Measurements from ENCODE around the gene UGT2B7. TPM values are rescaled to one million over a fixed set of nuclear protein-coding genes. Genes with fewer than 3 reads are reported as not detected.
"Not testable (repeated sequence)": the region's sequence is repeated elsewhere in the genome, so short reads cannot be mapped to it uniquely, and the experiment has no call there.

The UGT2B7 gene
- total RNA-seq, 1 donor: not detected

GRCh38 chr4:69104719-69105275 is 8.5 kb downstream of the UGT2B7 start:
- no peaks in the 10 kb centered on the region for H3K9me3 ChIP-seq (ENCODE audit: low read depth, low read length)
- H3K4me3 ChIP-seq (ENCODE audit: low read length): no peak overlapping the region
- H3K27me3 ChIP-seq (ENCODE audit: insufficient read depth, low read length): no peaks in the 10 kb centered on the region
- H3K4me1 ChIP-seq (ENCODE audit: insufficient read depth, low read length): no peaks in the 10 kb centered on the region

GRCh38 chr4:69115151-69115850 is 19.0 kb downstream of the UGT2B7 start:
- H3K27me3 ChIP-seq (ENCODE audit: insufficient read depth, low read length); H3K4me3 ChIP-seq (ENCODE audit: low read length); H3K9me3 ChIP-seq (ENCODE audit: low read depth, low read length); H3K4me1 ChIP-seq (ENCODE audit: insufficient read depth, low read length): not testable (repeated sequence)

GRCh38 chr4:69115851-69116213 is 19.6 kb downstream of the UGT2B7 start:
- Histone ChIP-seq H3K27me3 (ENCODE audit: insufficient read depth, low read length) (no peaks in the 10 kb centered on the region), H3K4me1 (ENCODE audit: insufficient read depth, low read length) (no peaks in the 10 kb centered on the region), H3K4me3 (ENCODE audit: low read length) (no peak overlapping the region), H3K9me3 (ENCODE audit: low read depth, low read length) (no peaks in the 10 kb centered on the region)

- no peaks in the 10 kb centered on the region for H3K27me3 ChIP-seq (ENCODE audit: insufficient read depth, low read length)
- H3K4me3 ChIP-seq (ENCODE audit: low read length): no peak overlapping the region
- H3K9me3 ChIP-seq (ENCODE audit: low read depth, low read length): no peaks in the 10 kb centered on the region
- no peaks in the 10 kb centered on the region for H3K4me1 ChIP-seq (ENCODE audit: insufficient read depth, low read length)
Measured at GRCh38 chr4:69116645-69117321, 20.5 kb downstream of the UGT2B7 start.

- H3K4me1 ChIP-seq (ENCODE audit: insufficient read depth, low read length): no peaks in the 10 kb centered on the region
Measured at GRCh38 chr4:69120870-69121269, 24.6 kb downstream of the UGT2B7 start.

GRCh38 chr4:69122476-69122875 is 26.2 kb downstream of the UGT2B7 start:
- H3K4me1 ChIP-seq (ENCODE audit: insufficient read depth, low read length): no peaks in the 10 kb centered on the region
- H3K27me3 ChIP-seq (ENCODE audit: insufficient read depth, low read length): no peaks in the 10 kb centered on the region
- H3K4me3 ChIP-seq (ENCODE audit: low read length): no peak overlapping the region
- no peaks in the 10 kb centered on the region for H3K9me3 ChIP-seq (ENCODE audit: low read depth, low read length)

More at GRCh38 chr4:69120870-69121269, 24.6 kb downstream of the UGT2B7 start:
- Histone ChIP-seq H3K9me3 (ENCODE audit: low read depth, low read length) (no peaks in the 10 kb centered on the region), H3K27me3 (ENCODE audit: insufficient read depth, low read length) (no peaks in the 10 kb centered on the region), H3K4me3 (ENCODE audit: low read length) (no peak overlapping the region)

- Histone ChIP-seq H3K4me1 (ENCODE audit: insufficient read depth, low read length) (no peaks in the 10 kb centered on the region), H3K9me3 (ENCODE audit: low read depth, low read length) (no peaks in the 10 kb centered on the region), H3K27me3 (ENCODE audit: insufficient read depth, low read length) (no peaks in the 10 kb centered on the region)
Measured at GRCh38 chr4:69124941-69125340, 28.7 kb downstream of the UGT2B7 start.

GRCh38 chr4:69126024-69126423 is 29.8 kb downstream of the UGT2B7 start:
- Histone ChIP-seq H3K9me3 (ENCODE audit: low read depth, low read length) (no peaks in the 10 kb centered on the region), H3K4me1 (ENCODE audit: insufficient read depth, low read length) (no peaks in the 10 kb centered on the region), H3K4me3 (ENCODE audit: low read length) (no peak overlapping the region), H3K27me3 (ENCODE audit: insufficient read depth, low read length) (no peaks in the 10 kb centered on the region)

More at GRCh38 chr4:69124941-69125340, 28.7 kb downstream of the UGT2B7 start:
- no peak overlapping the region for H3K4me3 ChIP-seq (ENCODE audit: low read length)

- H3K4me1 ChIP-seq (ENCODE audit: insufficient read depth, low read length): no peaks in the 10 kb centered on the region
- H3K9me3 ChIP-seq (ENCODE audit: low read depth, low read length): no peaks in the 10 kb centered on the region
- H3K4me3 ChIP-seq (ENCODE audit: low read length): no peak overlapping the region
- H3K27me3 ChIP-seq (ENCODE audit: insufficient read depth, low read length): no peaks in the 10 kb centered on the region
Measured at GRCh38 chr4:69133993-69134392, 37.7 kb downstream of the UGT2B7 start.

GRCh38 chr4:69134471-69134870 is 38.2 kb downstream of the UGT2B7 start:
- Histone ChIP-seq H3K9me3 (ENCODE audit: low read depth, low read length) (no peaks in the 10 kb centered on the region), H3K27me3 (ENCODE audit: insufficient read depth, low read length) (no peaks in the 10 kb centered on the region), H3K4me1 (ENCODE audit: insufficient read depth, low read length) (no peaks in the 10 kb centered on the region), H3K4me3 (ENCODE audit: low read length) (no peak overlapping the region)

GRCh38 chr4:69141320-69141719 is 45.0 kb downstream of the UGT2B7 start:
- no peak overlapping the region for H3K4me3 ChIP-seq (ENCODE audit: low read length)
- no peaks in the 10 kb centered on the region for H3K27me3 ChIP-seq (ENCODE audit: insufficient read depth, low read length)
- H3K4me1 ChIP-seq (ENCODE audit: insufficient read depth, low read length): no peaks in the 10 kb centered on the region
- H3K9me3 ChIP-seq (ENCODE audit: low read depth, low read length): no peaks in the 10 kb centered on the region

GRCh38 chr4:69147334-69147733 is 51.1 kb downstream of the UGT2B7 start:
- Histone ChIP-seq H3K4me3 (ENCODE audit: low read length) (no peak overlapping the region), H3K4me1 (ENCODE audit: insufficient read depth, low read length) (no peaks in the 10 kb centered on the region), H3K27me3 (ENCODE audit: insufficient read depth, low read length) (no peaks in the 10 kb centered on the region), H3K9me3 (ENCODE audit: low read depth, low read length) (no peaks in the 10 kb centered on the region)

- Histone ChIP-seq H3K9me3 (ENCODE audit: low read depth, low read length) (no peaks in the 10 kb centered on the region), H3K4me3 (ENCODE audit: low read length) (no peak overlapping the region), H3K27me3 (ENCODE audit: insufficient read depth, low read length) (no peaks in the 10 kb centered on the region), H3K4me1 (ENCODE audit: insufficient read depth, low read length) (no peaks in the 10 kb centered on the region)
Measured at GRCh38 chr4:69154021-69154420, 57.7 kb downstream of the UGT2B7 start.

GRCh38 chr4:69156913-69157312 is 60.6 kb downstream of the UGT2B7 start:
- H3K4me3 ChIP-seq (ENCODE audit: low read length): no peak overlapping the region

More at GRCh38 chr4:69156913-69157312, 60.6 kb downstream of the UGT2B7 start:
- no peaks in the 10 kb centered on the region for H3K4me1 ChIP-seq (ENCODE audit: insufficient read depth, low read length)
- H3K27me3 ChIP-seq (ENCODE audit: insufficient read depth, low read length): no peaks in the 10 kb centered on the region
- H3K9me3 ChIP-seq (ENCODE audit: low read depth, low read length): no peaks in the 10 kb centered on the region

Data from mononuclear cell (primary cell).